Amygdala (tissue), 56 donors: ENCODE data around the gene JAKMIP3.
"Not testable (repeated sequence)": the region's sequence is repeated elsewhere in the genome, so short reads cannot be mapped to it uniquely, and the experiment has no call there.

Experiments used
- DNase-seq, 56 donors: peaks; one replicate each; lab custom pipeline; 2025; lab: John Stamatoyannopoulos, UW

JAKMIP3 gene

DNA sequence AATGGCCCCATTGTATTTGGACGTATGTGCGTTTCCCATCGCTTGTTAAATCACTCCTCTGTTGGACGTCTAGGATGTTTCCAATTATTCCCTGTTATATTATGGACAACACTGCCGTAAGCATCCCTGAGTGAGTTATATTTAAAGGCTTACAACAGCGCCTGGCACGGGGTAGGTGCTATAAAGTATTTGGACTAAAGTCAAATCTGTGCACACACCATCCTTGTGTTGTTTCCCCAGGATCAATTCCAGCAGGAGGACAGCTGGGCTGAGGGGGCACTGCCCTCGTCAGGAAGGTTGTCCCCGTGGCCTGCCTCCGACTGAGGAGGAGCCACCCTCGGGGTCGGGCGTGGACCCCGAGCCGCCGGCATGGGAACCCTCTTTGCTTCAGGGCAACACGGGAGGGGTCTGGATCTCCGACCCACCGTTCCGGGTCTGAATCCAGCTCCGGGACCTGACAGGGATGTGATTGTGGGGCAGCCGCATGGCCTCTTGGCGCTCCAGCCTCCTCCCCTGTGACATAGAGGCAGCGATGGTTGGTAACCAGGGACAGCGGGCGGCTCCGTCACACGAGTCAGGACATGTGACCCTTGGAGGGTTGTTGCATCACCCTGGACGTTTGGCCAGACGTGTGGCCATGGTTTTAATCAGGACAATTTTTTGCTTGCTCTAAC is 1.5 kb upstream of the JAKMIP3 start:
- peak in 32 of 56 donors; percentile 29 to 78 (median 62) for DNase-seq

DNA sequence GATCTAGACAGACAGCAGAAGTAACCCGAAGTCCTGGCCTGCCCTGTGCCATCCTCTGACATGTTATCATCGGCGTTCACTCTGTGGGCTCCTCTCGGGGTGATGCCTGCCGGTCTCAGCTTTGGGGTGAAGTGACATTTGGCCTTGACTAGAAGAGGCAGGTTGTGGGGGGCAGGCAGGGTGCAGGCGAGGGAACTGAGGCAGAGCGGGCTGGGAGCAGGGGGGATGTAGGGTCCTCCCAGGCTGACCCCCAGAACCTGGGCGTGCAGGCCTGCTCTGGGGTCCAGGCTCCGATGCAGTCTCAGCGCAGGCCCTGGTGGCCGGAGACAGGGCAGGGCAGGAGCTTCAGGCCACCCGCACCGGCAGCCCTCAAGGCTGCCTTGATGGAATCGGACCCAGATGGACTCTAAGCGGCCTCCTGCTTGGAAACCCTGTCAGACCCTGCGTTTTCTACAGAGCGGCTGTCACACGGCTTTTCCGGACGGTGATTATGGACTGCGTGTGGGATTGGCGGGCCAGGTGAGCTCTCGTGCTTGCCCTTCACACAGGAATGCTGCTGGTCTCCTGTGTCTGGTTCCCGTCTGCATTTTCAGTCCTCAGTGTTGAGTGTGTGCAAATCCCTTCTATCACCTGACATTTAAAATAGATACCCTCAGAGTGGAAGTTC is 842 bp upstream of the JAKMIP3 start:
- DNase-seq, result peak in 2 of 56 donors; percentile 43 to 44

DNA sequence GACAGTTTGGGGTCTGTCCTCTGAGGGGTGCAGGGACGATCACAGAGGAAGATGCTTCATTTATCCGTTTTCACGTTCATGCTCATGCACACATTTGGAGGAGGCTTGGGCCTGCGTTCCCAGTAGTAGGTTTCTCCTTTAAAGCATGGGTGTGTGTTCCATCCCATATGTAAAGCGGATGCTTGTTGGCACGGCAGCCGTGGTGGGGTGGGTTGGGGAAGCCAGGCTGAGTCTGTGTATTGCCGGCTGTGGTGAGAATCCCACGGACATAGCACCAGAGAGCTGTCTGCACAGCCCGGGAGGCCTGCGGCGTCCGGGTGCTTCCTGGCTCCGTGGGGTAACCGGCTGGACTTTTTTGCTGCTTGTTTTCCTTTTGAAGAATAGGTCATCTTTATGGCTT is 440 bp downstream of the JAKMIP3 start:
- DNase-seq, result peak in 5 of 56 donors; percentile 35 to 70 (median 58)

DNA sequence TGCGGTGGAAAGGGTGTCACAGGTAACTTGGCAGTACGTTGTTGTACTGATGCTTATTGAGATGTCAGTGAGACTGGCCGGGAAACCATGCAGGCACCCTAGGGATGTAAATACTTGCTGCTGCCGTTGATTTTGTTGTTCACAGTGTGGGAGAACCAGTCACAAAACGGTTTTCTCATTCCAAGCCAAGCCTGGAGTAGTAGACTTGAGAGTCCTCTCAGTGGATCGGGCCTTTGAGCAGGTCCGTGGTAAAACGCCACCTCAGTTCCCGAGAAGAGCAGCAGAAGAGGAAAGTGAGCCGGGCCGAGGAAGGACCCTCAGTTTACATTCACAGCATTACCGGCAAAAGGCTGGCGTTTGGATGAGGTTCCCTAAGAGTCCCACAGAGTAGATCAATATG is 1.1 kb downstream of the JAKMIP3 start:
- peak in 3 of 56 donors; percentile 17 to 26 (median 19) for DNase-seq

DNA sequence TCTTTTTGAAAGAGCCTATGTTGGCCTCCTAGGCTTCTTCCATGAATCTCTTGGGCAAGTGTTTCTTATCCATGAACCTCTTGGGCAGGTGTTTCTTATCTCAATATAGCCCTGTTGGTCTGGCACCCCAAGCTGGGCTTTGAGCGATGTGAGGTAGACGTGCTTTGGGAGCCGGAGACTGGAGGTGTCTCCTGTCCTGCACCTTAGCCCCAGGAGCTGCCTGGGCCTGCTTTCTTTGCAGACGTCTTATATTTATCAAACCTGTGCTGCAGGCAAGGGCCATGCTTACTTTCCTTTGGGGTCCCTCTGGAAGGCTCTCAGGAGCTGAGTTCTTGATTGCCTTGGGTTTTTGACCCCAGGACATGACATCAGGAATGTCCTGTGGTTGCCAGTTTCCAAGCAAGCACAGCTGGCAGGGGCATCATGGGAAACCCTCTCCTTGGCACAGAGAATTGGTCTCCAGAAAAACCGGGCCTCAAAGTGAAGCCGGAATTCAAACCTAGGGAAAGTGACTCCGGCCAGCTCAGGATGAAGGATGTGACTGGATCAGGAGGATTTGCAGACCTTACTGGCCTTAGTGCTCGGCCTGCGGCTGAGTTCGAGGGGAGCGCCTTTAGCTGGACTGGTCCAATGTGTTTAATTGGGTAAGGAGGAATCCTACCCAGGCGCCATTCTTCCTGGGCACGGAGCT is 2.8 kb downstream of the JAKMIP3 start:
- DNase-seq, result no peak

DNA sequence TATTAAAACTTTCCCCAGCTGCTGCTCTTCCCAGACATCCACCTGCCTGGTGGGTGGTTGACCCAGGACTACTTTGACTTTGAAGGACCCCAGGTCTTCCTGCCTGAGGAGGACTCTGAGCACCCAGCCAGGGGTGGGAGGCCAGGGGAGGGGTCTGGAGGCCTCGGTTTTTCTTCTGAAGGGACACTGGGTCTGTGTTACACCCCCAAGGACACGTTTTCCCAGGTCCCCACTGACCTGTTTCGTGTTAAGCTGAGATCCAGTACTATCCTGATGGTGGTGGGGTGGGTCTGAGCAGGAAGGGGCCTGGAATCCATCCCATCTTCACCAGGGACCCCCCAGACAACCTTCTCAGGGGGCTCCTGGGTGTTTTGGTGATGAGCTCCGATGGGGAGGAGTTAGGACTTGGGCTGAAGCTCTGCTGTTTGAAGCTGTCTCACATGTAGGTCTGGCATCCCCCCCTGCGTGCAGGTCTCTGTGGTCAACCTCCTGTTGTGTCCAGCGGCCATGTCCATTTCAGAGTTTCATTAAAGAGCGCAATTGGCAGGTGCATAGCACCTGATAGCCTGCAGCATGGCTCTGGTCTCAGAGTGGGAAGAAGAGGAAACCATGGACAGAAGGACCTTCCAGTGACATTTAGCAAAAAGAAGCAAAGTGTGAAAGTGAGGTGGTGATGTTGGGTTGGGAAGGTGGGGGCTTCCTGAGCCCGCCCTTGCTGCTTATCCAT is 3.5 kb downstream of the JAKMIP3 start:
- DNase-seq, result no peak

DNA sequence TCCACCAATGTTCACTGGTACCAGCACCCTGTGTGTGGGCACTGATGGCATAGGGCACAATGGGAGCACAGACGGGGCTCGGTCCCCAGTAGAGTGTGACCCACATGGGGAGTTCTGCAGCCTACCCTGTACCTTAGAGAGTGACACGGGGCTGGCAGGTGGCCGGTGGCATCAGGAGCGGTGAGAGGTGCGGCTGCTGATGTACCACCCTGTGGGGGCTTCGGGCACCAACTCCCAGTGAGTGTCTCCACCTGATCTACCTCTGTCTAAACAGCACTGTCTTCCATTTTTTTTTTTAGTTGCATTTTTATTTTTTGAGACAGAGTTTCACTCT is 4.1 kb downstream of the JAKMIP3 start:
- no peak for DNase-seq

DNA sequence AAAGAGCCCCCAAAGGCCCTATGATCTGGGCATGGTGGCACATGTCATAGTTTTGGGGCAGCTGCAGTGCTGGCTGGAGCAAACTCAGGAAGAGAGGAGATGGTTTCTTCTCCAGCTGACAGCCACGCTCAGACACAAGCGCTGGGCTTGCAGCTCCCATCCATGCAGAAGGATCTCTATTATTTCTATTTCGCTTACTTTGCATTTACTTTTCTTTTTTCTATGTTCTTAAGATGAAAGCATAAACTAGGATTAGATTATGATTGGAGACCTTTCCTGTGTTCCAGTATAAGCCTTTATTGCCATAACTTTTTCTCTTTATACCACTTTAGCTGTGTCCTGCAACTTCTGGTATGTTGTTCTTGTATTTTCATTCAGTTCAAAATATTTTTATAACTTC is 5.0 kb downstream of the JAKMIP3 start:
- no peak for DNase-seq

DNA sequence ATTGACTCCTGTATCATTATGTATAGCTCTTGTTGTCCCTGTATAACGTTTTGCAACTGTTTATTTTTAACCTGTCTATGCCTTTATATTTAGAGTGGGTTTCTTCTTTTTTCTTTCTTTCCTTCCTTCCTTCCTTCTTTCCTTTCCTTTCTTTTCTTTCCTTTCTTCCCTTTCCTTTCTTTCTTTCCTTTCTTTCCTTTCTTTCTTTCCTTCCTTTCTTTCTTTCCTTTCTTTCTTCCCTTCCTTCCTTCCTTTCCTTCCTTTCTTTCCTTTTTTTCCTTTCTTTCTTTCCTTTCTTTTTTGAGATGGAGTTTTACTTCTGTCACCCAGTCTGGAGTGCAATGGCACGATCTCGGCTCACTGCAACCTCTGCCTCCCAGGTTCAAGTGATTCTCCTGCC is 5.9 kb downstream of the JAKMIP3 start:
- no peak for DNase-seq

DNA sequence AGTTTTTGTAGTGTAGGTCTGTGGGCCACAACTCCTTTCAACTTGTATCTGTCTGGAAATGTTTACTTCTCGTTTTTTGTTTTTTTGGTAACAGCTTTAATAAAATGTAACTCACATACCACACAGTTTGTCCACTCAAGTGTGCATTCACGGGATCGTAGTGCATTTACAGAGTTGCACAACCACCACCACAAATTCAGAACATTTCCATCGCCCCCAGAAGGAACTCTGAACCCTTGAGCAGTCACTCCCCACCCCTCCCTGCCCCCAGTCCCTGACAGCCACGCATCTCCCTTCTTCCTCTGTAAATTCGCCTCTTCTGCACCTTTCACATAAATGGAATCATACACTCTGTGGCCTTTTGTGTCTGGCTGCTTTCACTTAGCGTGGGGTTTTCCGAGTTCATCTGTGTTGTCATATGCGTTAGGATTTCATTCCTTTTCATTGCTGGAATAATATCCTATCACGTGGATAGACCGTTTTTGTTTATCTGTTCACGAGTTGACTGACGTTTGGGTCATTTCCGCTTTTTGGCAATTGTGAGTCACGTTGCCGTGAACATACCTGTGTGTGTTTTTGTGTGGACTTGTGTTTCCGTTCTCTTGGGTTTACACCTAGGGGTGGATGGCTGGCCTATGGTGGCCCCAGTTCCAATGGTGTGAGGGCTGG is 10.3 kb downstream of the JAKMIP3 start:
- DNase-seq, result no peak

DNA sequence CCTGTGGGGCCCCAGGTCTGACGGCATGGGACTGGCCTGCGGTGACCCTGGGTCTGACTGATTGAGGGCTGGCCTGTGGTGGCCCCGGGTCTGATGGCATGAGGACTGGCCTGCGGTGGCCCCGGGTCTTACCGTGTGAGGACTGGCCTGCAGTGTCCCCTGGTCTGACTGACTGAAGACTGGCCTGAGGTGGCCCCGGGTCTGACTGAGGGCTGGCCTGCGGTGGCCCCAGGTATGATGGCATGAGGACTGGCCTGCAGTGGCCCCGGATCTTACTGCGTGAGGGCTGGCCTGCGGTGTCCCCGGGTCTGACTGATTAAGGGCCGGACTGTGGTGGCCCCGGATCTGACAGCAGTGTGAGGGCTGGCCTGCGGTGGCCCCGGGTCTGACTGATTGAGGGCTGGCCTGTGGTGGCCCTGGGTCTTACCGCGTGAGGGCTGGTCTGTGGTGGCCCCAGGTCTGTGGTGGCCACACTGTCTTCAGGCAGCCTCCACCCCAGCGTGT is 10.9 kb downstream of the JAKMIP3 start:
- no peak for DNase-seq

DNA sequence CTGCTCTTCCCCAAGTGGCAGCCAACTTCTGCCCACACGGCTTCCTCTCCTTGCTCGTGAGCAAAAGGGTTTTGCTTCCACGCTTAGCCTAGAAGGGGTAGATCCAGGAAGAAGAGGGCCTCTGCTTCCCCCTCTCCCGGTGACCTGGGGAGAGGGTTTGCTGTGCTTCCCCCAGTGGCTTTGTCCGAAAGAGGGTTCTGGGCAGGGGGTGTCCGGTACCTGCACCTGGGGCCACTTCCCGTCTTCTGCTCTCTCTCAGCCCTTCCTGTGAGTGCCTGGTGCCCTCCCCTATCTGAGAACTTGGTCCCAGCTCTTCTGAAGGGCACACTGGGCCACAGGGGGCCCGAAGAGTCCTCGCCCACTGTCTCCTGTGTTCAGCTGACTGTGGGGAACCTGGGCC is 11.3 kb downstream of the JAKMIP3 start:
- no peak for DNase-seq

DNA sequence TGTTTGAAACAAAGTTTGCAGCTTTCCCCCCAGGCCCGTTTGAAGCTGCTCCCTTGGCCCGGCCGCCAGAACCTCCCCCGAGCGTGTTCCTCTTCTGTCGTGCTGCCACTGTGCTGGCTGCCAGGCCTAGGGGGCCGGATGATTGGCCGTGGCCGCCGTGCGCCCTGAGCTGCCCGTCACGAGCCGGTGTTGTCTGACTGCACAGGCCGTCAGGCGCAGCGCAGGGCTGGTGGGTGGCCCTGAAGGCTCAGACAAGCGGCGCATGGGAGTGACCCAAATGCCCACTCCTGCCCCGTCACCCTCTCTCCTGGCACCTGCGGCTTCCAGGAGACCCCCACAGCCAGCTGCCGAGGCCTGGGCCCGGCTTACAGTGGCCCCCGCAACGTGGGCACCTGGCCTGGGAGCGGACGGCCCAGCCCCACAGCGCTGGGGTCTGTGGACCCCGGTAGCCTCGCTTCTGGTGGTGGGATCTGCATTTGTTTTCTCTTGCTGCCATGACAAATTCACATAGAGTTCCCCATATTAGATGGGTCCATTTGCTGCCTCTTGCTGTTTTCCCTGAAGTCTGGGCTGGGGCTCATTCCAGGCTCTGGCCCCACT is 13.1 kb downstream of the JAKMIP3 start:
- DNase-seq, result peak in 23 of 56 donors; percentile 17 to 76 (median 50)

DNA sequence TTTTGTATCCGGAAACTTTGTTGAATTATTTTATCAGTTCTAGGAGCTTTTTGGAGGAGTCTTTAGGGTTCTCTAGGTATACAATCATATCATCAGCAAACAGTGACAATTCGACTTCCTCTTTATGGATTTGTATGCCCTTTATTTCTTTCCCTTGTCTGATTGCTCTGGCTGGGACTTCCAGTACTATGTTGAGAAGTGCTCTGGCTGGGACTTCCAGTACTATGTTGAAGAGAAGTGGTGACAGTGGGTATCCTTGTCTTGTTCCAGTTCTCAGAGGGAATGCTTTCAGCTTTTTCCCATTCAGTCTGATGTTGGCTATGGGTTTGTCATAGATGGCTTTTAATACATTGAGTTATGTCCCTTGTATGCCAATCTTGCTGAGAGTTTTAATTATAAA is 18.6 kb downstream of the JAKMIP3 start:
- not testable (repeated sequence) for DNase-seq

DNA sequence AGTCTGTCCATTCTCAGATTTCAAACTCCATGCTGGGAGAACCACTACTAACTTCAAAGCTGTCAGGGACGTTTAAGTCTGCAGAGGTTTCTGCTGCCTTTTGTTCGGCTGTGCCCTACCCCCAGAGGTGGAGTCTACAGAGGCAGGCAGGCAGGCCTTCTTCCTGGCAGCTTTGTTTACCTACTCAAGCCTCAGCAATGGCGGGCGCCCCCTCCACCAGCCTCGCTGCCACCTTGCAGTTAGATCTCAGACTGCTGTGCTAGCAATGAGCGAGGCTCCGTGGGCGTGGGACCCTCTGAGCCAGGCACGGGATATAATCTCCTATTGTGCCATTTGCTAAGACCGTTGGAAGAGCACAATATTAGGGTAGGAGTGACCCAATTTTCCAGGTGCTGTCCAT is 27.5 kb downstream of the JAKMIP3 start:
- not testable (repeated sequence) for DNase-seq

DNA sequence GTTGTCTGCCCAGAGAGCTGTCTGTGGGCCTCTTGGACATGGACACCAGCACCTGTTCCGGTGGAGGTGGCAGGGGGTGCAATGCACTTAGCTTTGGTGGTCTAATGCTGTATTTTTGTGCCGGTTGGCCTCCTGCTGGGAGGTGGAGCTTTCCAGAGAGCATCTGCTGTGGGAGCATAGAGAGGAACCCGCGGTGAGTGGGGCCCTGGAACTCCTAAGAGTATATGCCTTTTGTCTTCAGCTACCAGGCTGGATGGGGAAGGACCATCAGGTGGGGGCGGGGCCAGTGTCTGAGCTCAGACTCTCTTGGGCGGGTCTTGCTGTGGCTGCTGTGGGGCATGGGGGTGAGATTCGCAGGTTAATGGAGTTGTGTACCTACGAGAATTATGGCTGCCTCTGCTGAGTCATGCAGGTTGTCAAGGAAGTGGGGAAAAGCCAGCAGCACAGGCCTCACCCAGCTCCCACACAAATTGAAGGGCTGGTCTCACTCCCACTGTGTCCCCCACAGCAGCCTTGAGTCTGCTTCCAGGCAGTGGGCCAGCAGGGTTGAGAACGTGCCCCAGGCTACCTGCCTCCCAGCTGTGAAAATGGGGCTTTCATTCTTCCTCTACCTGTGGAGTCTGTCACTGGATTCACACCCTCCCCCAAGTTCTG is 29.0 kb downstream of the JAKMIP3 start:
- DNase-seq, result no peak

DNA sequence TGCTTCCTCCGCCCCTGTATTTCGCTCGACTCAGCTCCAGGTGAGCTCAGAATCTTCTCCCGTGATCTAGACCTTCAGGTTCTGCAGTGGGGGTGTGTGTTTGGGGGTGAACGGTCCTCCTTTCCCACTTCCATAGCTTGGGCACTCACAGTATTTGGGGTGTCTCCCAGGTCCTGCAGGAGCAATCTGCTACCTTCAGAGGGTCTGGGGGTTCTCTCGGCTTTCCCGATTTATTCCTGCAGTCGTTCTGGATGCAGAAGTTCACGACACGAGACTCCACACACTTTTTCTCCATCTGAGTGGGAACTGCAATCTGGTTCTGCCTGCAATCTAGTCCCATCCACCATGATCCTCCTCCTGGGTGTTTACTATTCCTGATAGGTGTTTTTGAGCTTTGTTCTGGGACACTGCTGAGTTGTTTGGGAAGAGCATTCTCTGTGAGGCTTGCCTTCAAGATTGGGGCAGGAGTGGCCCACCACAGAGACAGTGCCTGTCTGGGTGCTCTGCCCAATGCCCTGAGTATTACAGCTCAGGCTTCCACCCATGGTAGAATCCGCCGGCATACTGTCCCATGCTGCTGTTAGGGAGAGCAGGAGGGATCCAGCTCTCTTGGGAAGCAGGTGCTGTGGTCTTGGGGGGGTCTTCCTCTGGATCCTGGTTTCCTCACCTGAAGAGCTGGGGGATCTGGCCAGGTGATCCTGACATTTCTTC is 29.8 kb downstream of the JAKMIP3 start:
- DNase-seq, result no peak

DNA sequence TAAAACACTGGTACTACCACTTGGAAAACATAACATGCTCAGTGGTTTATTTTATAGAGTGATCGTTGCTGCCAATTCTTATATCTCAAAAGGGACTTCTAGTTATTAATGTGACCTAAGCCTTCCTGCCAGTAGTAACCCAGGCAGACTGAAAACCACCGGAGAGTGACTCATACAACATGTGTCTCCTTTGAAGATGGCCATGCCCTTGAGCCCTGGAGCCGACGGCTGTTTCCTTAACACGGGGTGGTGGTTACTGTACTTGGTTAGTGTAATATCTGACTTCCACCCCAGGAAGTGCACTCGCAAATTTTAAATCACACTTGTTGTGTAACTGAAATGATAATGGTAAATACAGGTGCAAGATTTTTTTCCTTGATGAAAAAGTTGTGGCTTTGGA is 30.5 kb downstream of the JAKMIP3 start:
- no peak for DNase-seq
